Erythroblast (primary cell): ENCODE data around the gene RIC8B.

ENCODE experiments used
- GATA1 ChIP-seq: IDR thresholded peaks from 2 replicates; pipeline ENCODE4 v1.6.1; 2011; ENCODE audit warnings: low read depth, mild to moderate bottlenecking, control low read depth, low read length, moderate library complexity
- POLR2A ChIP-seq: IDR thresholded peaks from 2 replicates; pipeline ENCODE4 v1.6.1; 2011; ENCODE audit warnings: mild to moderate bottlenecking, low read length

DNA sequence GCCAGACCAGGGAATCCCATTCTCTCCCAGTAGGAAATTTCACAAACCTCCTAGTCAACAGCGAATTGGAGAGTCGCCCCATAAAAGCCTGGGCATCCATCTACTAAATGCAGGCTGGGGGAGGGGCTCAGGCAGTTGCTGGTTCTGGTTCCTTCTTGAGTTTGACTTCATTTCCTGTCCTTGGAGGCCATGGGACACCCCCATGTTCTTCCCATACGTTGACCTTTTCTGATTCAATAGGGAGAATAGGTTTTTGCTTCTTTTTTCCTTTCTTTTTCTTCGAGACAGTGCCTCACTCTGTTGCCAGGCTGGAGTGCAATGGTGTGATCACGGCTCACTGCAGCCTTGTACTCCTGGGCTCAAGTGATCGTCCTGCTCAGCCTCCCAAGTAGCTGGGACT, 137.1 kb downstream of the RIC8B start:
- TF ChIP-seq POLR2A = no peak
- TF ChIP-seq GATA1 = no peak
